Smooth muscle cell (in vitro differentiated cells): ENCODE measurements around the gene GABRA5. TPM values are rescaled to one million over a fixed set of nuclear protein-coding genes. Genes with fewer than 3 reads are reported as not detected.

Experiments
- DNase-seq: peaks from one replicate; lab custom pipeline; 2025; ENCODE audit not compliant: unreplicated experiment; lab: John Stamatoyannopoulos, UW
- H2AFZ ChIP-seq: fragments of 200-600 bp; sonication (generic); 2 replicates; pipeline ENCODE4 v1.6.0; 2016; ENCODE audit warnings: antibody characterized with exemption, low read depth, mild to moderate bottlenecking
- H3F3A ChIP-seq: fragments of 200-600 bp; sonication (generic); 2 replicates; pipeline ENCODE4 v1.6.0; 2017; ENCODE audit warnings: antibody characterized with exemption, low read depth
- H3K27ac ChIP-seq: fragments of 200-600 bp; sonication (generic); 2 replicates; pipeline ENCODE4 v1.5.1; 2016; ENCODE audit warnings: low read depth, mild to moderate bottlenecking
- H3K27me3 ChIP-seq: fragments of 200-600 bp; sonication (generic); 2 replicates; pipeline ENCODE4 v1.6.1; 2016; ENCODE audit warnings: low read depth, mild to moderate bottlenecking
- H3K36me3 ChIP-seq: fragments of 200-600 bp; sonication (generic); 2 replicates; pipeline ENCODE4 v1.5.1; 2016; ENCODE audit warnings: low read depth
- H3K4me1 ChIP-seq: fragments of 200-600 bp; sonication (generic); 2 replicates; pipeline ENCODE4 v1.5.1; 2016; ENCODE audit warnings: low read depth
- H3K4me2 ChIP-seq: fragments of 200-600 bp; sonication (generic); 2 replicates; pipeline ENCODE4 v1.6.0; 2016; ENCODE audit warnings: mild to moderate bottlenecking
- H3K4me3 ChIP-seq: fragments of 200-600 bp; sonication (generic); 2 replicates; pipeline ENCODE4 v1.5.1; 2016; ENCODE audit warnings: mild to moderate bottlenecking
- H3K79me2 ChIP-seq: fragments of 200-600 bp; sonication (generic); 2 replicates; pipeline ENCODE4 v1.6.0; 2016; ENCODE audit warnings: low read depth, mild to moderate bottlenecking
- H3K9ac ChIP-seq: fragments of 200-600 bp; sonication (generic); 2 replicates; pipeline ENCODE4 v1.6.0; 2016; ENCODE audit warnings: low read depth
- H3K9me3 ChIP-seq: fragments of 200-600 bp; sonication (generic); replicated peaks from 2 replicates; pipeline ENCODE4 v1.5.1; 2016; ENCODE audit warnings: low read depth
- H4K20me1 ChIP-seq: fragments of 200-600 bp; sonication (generic); 2 replicates; pipeline ENCODE4 v1.6.0; 2016; ENCODE audit warnings: low read depth
- WGBS: methylation state at CpG from one replicate; pipeline ENCODE4 v1.1.7; 2016; ENCODE audit warnings: low lambda C conversion rate; 5-methylcytosine and 5-hydroxymethylcytosine counted together
- polyA plus RNA-seq: library from polyadenylated mRNA; unstranded; fragments of >200 nt; fragmentation: Nextera tagmentation; extraction: Ambion mirVana; gene quantifications from 2 replicates; pipeline ENCODE4 v1.2.1, GENCODE V29; 2016
- total RNA-seq: library from RNA; depleted of rRNA; stranded (reverse); fragments of >200 nt; gene quantifications from 2 replicates; pipeline ENCODE4 v1.2.3, GENCODE V29; 2014
- TF ChIP-seq, protein P1 (sequence below): fragments of 200-600 bp; sonication (generic); IDR thresholded peaks from 2 replicates; pipeline ENCODE4 v1.5.1; 2017; ENCODE audit warnings: borderline replicate concordance, mild to moderate bottlenecking, antibody characterized with exemption; ENCODE audit not compliant: insufficient read depth, poor library complexity, severe bottlenecking

GABRA5 gene
- total and polyA plus RNA-seq, 2 experiments from 2014 or later = 0.27 TPM; not detected in 1

DNA sequence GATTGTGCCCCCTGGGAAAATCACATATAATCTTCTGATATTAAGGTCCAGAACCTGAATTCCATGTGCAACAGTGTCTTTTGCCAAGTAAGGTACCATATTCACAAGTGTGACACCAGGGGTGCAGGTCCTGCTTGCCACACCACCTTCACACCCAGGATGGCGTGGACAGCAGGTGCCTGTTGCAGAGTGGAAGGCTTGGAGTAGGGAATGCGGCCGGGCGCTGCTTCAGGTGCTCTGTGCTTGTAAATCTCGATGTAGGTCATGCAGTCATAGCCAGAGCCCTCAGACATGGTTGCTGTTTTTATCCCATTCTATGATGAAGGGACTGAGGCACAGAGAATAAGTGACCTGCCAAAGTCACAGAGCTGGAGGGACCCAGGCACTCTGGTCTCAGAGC is 69.6 kb downstream of the GABRA5 start:
- H3K4me2 ChIP-seq = no peak overlapping the region
- DNase-seq = no peak
- H3F3A ChIP-seq = no peaks in the 10 kb centered on the region
- 95% methylated on average over 5 of the region's 5 CpGs for WGBS
- TF ChIP-seq, protein P1, sequence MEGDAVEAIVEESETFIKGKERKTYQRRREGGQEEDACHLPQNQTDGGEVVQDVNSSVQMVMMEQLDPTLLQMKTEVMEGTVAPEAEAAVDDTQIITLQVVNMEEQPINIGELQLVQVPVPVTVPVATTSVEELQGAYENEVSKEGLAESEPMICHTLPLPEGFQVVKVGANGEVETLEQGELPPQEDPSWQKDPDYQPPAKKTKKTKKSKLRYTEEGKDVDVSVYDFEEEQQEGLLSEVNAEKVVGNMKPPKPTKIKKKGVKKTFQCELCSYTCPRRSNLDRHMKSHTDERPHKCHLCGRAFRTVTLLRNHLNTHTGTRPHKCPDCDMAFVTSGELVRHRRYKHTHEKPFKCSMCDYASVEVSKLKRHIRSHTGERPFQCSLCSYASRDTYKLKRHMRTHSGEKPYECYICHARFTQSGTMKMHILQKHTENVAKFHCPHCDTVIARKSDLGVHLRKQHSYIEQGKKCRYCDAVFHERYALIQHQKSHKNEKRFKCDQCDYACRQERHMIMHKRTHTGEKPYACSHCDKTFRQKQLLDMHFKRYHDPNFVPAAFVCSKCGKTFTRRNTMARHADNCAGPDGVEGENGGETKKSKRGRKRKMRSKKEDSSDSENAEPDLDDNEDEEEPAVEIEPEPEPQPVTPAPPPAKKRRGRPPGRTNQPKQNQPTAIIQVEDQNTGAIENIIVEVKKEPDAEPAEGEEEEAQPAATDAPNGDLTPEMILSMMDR = no peak
- no peaks in the 10 kb centered on the region for H4K20me1 ChIP-seq
- H3K4me1 ChIP-seq = no peaks in the 10 kb centered on the region
- H2AFZ ChIP-seq = no peak overlapping the region
- no peak overlapping the region for H3K9ac ChIP-seq
- H3K4me3 ChIP-seq = no peak overlapping the region
- no peaks in the 10 kb centered on the region for H3K9me3 ChIP-seq
- no peak overlapping the region for H3K27ac ChIP-seq
- H3K79me2 ChIP-seq = no peaks in the 10 kb centered on the region
- H3K36me3 ChIP-seq = no peaks in the 10 kb centered on the region
- no peaks in the 10 kb centered on the region for H3K27me3 ChIP-seq

DNA sequence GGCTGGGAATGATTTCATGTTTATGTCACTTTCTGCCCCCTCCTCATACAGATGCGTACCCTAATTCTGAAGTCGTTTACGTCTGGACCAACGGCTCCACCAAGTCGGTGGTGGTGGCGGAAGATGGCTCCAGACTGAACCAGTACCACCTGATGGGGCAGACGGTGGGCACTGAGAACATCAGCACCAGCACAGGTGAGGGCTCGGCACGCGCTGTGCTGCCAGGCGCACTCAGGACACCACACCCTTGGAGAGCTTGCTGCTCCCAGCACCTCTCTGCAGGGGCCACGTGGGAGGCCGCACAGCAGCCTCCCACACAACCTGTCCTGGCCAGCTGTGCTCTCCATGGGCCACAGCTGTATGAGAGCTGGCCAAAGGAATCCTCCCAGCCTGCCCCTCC is 70.3 kb downstream of the GABRA5 start:
- Histone ChIP-seq H3K9ac (no peak overlapping the region), H3K4me2 (no peak overlapping the region), H2AFZ (no peak overlapping the region), H3F3A (no peaks in the 10 kb centered on the region), H3K27ac (no peak overlapping the region), H3K9me3 (no peaks in the 10 kb centered on the region), H4K20me1 (no peaks in the 10 kb centered on the region), H3K79me2 (no peaks in the 10 kb centered on the region), H3K4me1 (no peaks in the 10 kb centered on the region), H3K27me3 (no peaks in the 10 kb centered on the region), H3K36me3 (no peaks in the 10 kb centered on the region), H3K4me3 (no peak overlapping the region)
- 94% methylated on average over 13 of the region's 13 CpGs for WGBS
- TF ChIP-seq, protein P1 = no peak
- DNase-seq = no peak

GRCh38 chr15:26939398-26939797 is 72.5 kb downstream of the GABRA5 start:
- no peaks in the 10 kb centered on the region for H3K9me3 ChIP-seq
- H4K20me1 ChIP-seq = no peaks in the 10 kb centered on the region
- H3K27ac ChIP-seq = no peak overlapping the region
- H3K4me1 ChIP-seq = no peaks in the 10 kb centered on the region
- H3K4me3 ChIP-seq = no peak overlapping the region
- no peaks in the 10 kb centered on the region for H3K36me3 ChIP-seq
- no peak overlapping the region for H3K9ac ChIP-seq
- H3K4me2 ChIP-seq = no peak overlapping the region
- no peaks in the 10 kb centered on the region for H3K79me2 ChIP-seq
- TF ChIP-seq, protein P1 = no peak
- DNase-seq = no peak
- H3K27me3 ChIP-seq = no peaks in the 10 kb centered on the region
- 81% methylated on average over 5 of the region's 5 CpGs for WGBS
- H3F3A ChIP-seq = no peaks in the 10 kb centered on the region
- no peak overlapping the region for H2AFZ ChIP-seq

DNA sequence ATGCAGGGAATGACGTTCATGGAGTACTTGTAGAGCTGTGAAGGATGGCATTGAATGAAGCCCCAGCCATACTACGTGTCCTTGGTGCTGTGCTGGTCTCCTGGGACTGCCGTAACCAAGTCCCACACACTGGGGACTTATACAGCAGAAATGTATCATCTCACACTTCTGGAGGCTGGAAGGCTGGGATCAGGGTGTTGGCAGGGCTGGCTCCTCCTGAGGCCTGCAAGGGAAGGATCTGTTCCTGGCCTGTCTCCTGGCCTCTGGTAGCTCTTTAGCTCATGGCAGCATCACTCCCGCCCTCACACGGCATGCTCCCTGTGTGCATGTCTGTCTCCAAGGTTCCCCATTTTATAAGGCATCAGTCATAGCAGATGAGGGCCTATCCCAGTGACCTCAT is 74.6 kb downstream of the GABRA5 start:
- Histone ChIP-seq H3K36me3 (no peaks in the 10 kb centered on the region), H3K4me3 (no peak overlapping the region), H3K79me2 (no peaks in the 10 kb centered on the region), H3K27me3 (no peaks in the 10 kb centered on the region), H3K4me2 (no peak overlapping the region), H3K27ac (no peak overlapping the region), H4K20me1 (no peaks in the 10 kb centered on the region), H3K4me1 (no peaks in the 10 kb centered on the region), H3F3A (no peaks in the 10 kb centered on the region), H2AFZ (no peak overlapping the region), H3K9ac (no peak overlapping the region), H3K9me3 (no peaks in the 10 kb centered on the region)
- TF ChIP-seq, protein P1 = no peak
- WGBS = 90% methylated on average over 5 of the region's 5 CpGs
- DNase-seq = no peak
